BE2C (cell line): ENCODE measurements around the gene CXXC5.

Experiments
- DNase-seq: peaks from one replicate; pipeline ENCODE4 v3.0.0-alpha.2; 2020
- H3K27me3 ChIP-seq: fragments of 250-450 bp; sonication (Bioruptor Pico); 2 replicates; pipeline ENCODE4 v1.5.1; 2020; ENCODE audit warnings: mild to moderate bottlenecking
- H3K36me3 ChIP-seq: fragments of 250-450 bp; sonication (Bioruptor Pico); 2 replicates; pipeline ENCODE4 v1.5.1; 2020; ENCODE audit warnings: mild to moderate bottlenecking
- H3K4me1 ChIP-seq: fragments of 250-450 bp; sonication (Bioruptor Pico); 2 replicates; pipeline ENCODE4 v1.5.1; 2020
- H3K4me3 ChIP-seq: 2 replicates; pipeline ENCODE4 v1.5.1; 2011; ENCODE audit warnings: low read depth, low read length
- H3K9me3 ChIP-seq: fragments of 250-450 bp; sonication (Bioruptor Pico); 2 replicates; pipeline ENCODE4 v1.5.1; 2020
- TF ChIP-seq, protein P1 (sequence below): IDR thresholded peaks from 2 replicates; pipeline ENCODE4 v1.5.1; 2012; ENCODE audit warnings: mild to moderate bottlenecking, low read depth, low read length

The CXXC5 gene

DNA sequence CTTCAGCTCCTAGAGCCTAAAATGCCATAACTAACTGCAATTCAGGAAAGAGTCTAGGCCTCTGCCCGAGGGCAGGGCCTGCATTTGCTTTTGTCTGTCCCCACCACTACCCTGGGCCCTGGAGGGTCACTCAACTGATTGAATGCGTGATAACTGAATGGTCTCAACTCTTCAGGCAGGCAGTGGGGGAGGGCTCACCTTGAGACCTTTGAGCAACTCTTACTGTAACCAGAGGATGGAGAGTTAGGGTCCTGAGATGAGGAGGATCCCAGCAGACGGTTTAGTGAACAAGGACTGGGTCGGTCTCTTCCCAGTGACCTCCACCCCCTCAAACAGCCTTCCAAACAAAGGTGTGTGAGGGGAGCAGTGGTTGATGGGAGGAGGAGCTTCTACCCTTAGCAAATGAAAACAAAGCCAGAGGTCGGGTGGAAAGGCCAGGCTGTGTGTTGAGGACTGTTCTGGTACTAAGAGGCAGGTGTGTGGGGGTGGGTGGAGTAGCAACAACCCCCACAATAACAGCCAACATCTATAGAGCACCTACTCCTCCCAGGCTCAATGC, 59.4 kb downstream of the CXXC5 start:
- Histone ChIP-seq H3K9me3 (no peaks in the 10 kb centered on the region; the same call in 1 of the 2 replicates), H3K27me3 (no peaks in the 10 kb centered on the region), H3K4me1 (peaks cover 20% of the 10 kb centered on the region), H3K4me3 (no peak overlapping the region), H3K36me3 (no peaks in the 10 kb centered on the region)
- TF ChIP-seq, protein P1, sequence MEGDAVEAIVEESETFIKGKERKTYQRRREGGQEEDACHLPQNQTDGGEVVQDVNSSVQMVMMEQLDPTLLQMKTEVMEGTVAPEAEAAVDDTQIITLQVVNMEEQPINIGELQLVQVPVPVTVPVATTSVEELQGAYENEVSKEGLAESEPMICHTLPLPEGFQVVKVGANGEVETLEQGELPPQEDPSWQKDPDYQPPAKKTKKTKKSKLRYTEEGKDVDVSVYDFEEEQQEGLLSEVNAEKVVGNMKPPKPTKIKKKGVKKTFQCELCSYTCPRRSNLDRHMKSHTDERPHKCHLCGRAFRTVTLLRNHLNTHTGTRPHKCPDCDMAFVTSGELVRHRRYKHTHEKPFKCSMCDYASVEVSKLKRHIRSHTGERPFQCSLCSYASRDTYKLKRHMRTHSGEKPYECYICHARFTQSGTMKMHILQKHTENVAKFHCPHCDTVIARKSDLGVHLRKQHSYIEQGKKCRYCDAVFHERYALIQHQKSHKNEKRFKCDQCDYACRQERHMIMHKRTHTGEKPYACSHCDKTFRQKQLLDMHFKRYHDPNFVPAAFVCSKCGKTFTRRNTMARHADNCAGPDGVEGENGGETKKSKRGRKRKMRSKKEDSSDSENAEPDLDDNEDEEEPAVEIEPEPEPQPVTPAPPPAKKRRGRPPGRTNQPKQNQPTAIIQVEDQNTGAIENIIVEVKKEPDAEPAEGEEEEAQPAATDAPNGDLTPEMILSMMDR = no peak
- no peak for DNase-seq

DNA sequence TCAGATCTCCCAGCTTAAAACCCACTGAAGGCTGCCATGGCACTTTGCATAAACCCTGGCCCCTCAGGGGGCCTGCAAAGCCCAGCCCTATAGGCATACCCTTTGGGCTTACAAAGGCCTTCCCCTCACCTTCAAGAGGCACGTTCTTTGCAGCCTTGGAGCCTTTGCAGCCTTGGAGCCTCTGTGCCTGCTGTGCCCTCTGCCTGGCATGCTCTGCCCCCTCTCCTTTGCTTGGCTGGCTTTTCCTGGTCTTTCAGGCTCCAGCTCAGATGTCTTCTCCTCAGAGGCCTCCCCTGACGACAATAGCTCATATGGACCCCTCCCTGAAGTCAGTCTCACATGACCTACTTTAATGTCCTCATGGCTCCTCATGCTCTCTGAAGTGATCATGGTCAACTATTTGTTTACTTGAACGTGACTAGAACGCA, 60.3 kb downstream of the CXXC5 start:
- H3K4me1 ChIP-seq = peaks cover 20% of the 10 kb centered on the region
- TF ChIP-seq, protein P1 = no peak
- DNase-seq = no peak

DNA sequence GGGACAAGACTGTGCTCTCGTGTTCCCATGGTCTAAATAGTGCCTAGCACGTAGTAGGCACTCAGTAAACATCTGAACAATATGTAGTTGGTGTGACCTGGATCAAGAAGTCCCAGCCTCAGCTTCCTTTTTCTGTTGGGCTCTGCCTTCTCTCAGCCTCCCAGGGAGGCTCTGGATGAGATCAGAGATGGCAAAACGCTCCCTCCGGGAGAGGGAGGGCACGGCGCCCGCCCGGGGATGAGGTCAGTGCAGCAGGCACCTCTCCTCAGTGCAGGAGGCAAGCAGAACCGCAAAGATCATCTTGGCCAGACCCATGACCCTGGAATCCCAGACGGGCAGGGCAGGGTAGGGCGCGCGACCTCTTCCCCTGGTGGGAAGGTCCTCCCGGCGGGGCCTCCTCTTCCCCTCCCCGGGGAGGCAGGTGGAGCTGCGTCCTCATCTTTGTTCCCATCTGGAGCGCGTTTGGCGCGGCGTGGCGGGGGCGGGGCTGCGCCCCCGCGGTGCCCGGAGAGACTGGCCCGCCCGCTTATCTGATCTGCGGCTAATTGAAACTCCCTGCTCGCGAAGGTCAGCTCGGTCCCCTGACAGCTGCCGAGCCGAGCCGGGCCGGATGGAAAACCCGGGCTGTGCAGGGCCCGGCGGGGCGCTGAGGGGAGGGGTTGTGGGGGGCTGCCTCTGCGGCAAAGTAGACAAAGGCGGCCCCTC, 60.9 kb downstream of the CXXC5 start:
- Histone ChIP-seq H3K27me3 (no peaks in the 10 kb centered on the region), H3K4me1 (peaks cover 20% of the 10 kb centered on the region), H3K36me3 (no peaks in the 10 kb centered on the region), H3K4me3 (peak overlapping the region; percentile 38), H3K9me3 (no peaks in the 10 kb centered on the region; the same call in 1 of the 2 replicates)
- DNase-seq = peak; percentile 86
- TF ChIP-seq, protein P1 = no peak

More for the DNA sequence above, 60.3 kb downstream of the CXXC5 start:
- Histone ChIP-seq H3K9me3 (no peaks in the 10 kb centered on the region; the same call in 1 of the 2 replicates), H3K4me3 (no peak overlapping the region), H3K27me3 (no peaks in the 10 kb centered on the region), H3K36me3 (no peaks in the 10 kb centered on the region)

DNA sequence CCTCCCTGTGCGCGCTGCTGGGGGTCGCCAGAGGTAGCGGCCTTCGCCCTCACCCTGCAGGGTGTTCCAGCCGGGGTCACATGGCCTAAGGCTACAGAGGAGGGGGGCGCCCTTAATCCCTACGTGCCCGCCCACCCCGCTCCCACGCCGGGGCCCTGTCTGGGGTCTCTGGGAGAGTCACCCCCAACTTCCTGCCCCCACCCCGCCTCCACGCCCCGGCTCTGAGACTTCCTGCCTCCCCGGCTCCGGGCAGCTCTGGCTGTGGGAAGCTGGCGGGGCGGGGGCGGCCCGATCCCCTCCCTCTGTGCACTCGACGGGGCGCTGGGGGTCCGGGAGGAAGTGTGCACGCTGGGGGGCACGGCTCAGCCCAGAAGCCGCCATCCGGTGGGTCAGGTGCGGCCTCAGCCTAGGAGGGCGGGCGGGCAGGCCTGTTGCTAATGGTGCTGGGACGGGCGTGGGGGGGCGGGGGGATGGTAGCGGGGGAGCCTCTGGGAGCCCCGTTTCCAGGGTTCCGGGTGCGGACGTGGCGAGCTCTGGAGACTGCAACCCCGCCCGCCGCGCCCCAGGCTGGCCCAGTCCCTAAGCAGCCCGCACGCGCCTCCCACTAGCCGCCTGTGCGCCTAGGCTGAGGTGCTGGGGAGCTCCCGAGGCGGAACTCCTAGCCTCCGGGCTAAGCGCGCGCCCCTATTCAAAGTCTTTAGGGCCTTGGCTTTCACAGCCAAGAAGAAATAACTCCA, 61.6 kb downstream of the CXXC5 start:
- DNase-seq = no peak
- Histone ChIP-seq H3K27me3 (no peaks in the 10 kb centered on the region), H3K36me3 (no peaks in the 10 kb centered on the region), H3K4me3 (peak overlapping the region; percentile 38), H3K9me3 (no peaks in the 10 kb centered on the region; the same call in 1 of the 2 replicates), H3K4me1 (peaks cover 24% of the 10 kb centered on the region)
- TF ChIP-seq, protein P1 = no peak

DNA sequence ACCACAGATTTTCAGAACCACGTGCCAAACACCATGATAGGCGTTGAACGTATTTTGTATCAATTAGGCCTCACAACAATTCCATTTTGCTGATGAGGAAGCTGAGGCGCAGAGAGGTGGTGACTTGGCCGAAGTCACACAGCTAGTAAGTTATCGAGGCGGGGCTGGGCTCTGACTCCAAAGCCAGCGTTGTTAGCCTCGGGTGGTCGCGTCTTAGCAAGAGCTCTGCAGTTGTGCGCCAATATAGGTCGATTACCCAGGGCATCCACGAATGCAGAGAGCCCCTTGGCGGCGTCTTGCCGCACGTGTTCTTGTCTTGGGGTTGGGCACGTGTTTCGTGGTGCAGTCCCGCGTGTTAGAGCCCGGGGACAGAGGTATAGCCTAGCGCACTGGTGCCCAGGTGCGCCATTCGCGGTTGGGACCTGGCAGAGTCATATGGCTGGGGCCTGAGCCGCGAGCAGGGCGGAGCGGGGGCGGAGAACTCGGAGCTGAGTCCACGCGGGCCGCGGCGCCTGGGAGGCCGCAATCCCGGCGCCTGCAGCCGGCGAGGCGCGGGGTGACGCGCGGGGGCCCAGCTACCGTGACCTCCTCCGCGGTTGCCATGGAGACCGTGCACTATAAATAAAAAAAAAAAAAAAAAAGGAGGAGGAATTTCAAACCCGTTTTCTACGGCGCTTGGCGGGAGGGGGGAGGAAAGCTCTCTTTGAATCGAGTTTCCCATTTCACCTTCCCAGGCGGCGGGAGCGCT, 62.3 kb downstream of the CXXC5 start:
- DNase-seq = peak; percentile 62
- H3K36me3 ChIP-seq = no peaks in the 10 kb centered on the region
- peaks cover 24% of the 10 kb centered on the region for H3K4me1 ChIP-seq
- peak overlapping the region; percentile 61 for H3K4me3 ChIP-seq
- H3K9me3 ChIP-seq = no peaks in the 10 kb centered on the region; the same call in 1 of the 2 replicates
- no peaks in the 10 kb centered on the region for H3K27me3 ChIP-seq
- TF ChIP-seq, protein P1 = no peak
